Neural crest cell (in vitro differentiated cells): ENCODE results near the gene GPR32. TPM values are rescaled to one million over a fixed set of nuclear protein-coding genes. Genes with fewer than 3 reads are reported as not detected.
A peak's percentile ranks its signal among the peaks of the same experiment; 100 is the strongest.

Experiments used
- DNase-seq: peaks from one replicate; pipeline ENCODE4 v3.0.0; 2021; ENCODE audit warnings: low read depth, mixed read lengths, low spot score
- H3K27ac Mint-ChIP-seq: one replicate; pipeline ENCODE4 v1.8.0; 2021; ENCODE audit warnings: mild to moderate bottlenecking, mixed read lengths; ENCODE audit not compliant: unreplicated experiment
- H3K27me3 Mint-ChIP-seq: 2 replicates; pipeline ENCODE4 v1.8.0; 2021; ENCODE audit warnings: low read depth, mild to moderate bottlenecking, mixed read lengths
- H3K36me3 Mint-ChIP-seq: 2 replicates; pipeline ENCODE4 v1.8.0; 2021; ENCODE audit warnings: low read depth, mild to moderate bottlenecking, mixed read lengths
- H3K4me1 Mint-ChIP-seq: 2 replicates; pipeline ENCODE4 v1.8.0; 2021; ENCODE audit warnings: mixed read lengths
- H3K4me3 Mint-ChIP-seq: one replicate; pipeline ENCODE4 v1.8.0; 2021; ENCODE audit warnings: mild to moderate bottlenecking, mixed read lengths
- H3K9me3 Mint-ChIP-seq: 2 replicates; pipeline ENCODE4 v1.8.0; 2021; ENCODE audit warnings: mixed read lengths
- total RNA-seq: library from RNA; stranded (reverse); gene quantifications from 2 replicates; pipeline ENCODE4 v1.2.1, GENCODE V29; 2021
- TF ChIP-seq, protein P1 (sequence below): fragments of 200-600 bp; sonication (generic); conservative IDR thresholded peaks from 2 replicates; pipeline ENCODE4 v1.5.0; 2021; ENCODE audit warnings: antibody characterized with exemption, mild to moderate bottlenecking

The GPR32 gene
- total RNA-seq, 1 donor from 2014 or later = not detected

DNA sequence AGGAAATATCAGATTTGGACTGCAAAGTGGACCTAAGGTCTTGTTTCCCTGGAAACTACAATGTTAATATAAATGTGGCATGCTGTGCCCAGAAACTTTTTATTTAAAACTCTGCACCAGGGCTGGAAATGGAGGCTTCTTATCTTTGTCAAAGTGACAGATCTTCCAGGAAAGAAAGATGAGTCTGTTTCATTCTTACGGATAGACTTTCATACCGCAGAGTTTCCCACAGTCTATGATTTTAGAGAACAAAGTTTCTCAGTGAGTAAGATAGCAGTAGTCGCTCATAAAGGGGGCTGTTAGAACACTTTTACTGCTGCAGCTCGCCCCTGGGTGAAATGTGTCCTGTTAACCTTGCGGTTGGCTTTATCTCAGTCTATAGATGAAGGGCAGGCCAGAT lies 40.4 kb upstream of the GPR32 start:
- TF ChIP-seq, protein P1, sequence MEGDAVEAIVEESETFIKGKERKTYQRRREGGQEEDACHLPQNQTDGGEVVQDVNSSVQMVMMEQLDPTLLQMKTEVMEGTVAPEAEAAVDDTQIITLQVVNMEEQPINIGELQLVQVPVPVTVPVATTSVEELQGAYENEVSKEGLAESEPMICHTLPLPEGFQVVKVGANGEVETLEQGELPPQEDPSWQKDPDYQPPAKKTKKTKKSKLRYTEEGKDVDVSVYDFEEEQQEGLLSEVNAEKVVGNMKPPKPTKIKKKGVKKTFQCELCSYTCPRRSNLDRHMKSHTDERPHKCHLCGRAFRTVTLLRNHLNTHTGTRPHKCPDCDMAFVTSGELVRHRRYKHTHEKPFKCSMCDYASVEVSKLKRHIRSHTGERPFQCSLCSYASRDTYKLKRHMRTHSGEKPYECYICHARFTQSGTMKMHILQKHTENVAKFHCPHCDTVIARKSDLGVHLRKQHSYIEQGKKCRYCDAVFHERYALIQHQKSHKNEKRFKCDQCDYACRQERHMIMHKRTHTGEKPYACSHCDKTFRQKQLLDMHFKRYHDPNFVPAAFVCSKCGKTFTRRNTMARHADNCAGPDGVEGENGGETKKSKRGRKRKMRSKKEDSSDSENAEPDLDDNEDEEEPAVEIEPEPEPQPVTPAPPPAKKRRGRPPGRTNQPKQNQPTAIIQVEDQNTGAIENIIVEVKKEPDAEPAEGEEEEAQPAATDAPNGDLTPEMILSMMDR = no peak
- no peaks in the 10 kb centered on the region for H3K36me3 Mint-ChIP-seq
- peaks cover 2% of the 10 kb centered on the region for H3K9me3 Mint-ChIP-seq
- H3K27ac Mint-ChIP-seq = no peak overlapping the region
- H3K4me3 Mint-ChIP-seq = peak overlapping the region; percentile 63
- H3K27me3 Mint-ChIP-seq = peaks cover 23% of the 10 kb centered on the region
- DNase-seq = no peak
- H3K4me1 Mint-ChIP-seq = peaks cover 25% of the 10 kb centered on the region

- no peak overlapping the region for H3K4me3 Mint-ChIP-seq
- H3K27ac Mint-ChIP-seq = no peak overlapping the region
- no peaks in the 10 kb centered on the region for H3K36me3 Mint-ChIP-seq
- peaks cover 72% of the 10 kb centered on the region for H3K27me3 Mint-ChIP-seq
- DNase-seq = no peak
- TF ChIP-seq, protein P1 = no peak
- peaks cover 4% of the 10 kb centered on the region for H3K4me1 Mint-ChIP-seq
- no peaks in the 10 kb centered on the region for H3K9me3 Mint-ChIP-seq
Measured at GRCh38 chr19:50735869-50736268, 34.4 kb upstream of the GPR32 start.

DNA sequence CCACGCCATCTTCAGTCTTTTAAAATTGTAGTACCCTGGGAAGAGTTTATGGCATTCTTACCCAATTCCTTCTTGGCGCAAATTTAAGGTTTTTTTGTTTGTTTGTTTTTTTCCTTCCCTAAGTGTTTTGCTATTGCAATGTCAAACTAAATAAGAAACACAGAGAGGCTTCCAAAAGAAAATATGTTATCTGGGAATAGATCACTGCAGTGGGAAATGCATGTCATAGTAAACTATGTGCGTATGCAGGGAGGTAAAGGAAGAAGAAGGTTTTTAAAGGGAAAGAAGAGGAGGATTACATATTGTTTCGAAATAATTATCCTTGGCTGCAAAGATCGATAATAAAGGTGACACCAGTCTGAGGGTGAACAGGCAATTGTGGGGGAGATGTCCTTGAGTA lies 33.9 kb upstream of the GPR32 start:
- Mint-ChIP-seq H3K27me3 (peaks cover 71% of the 10 kb centered on the region), H3K4me3 (no peak overlapping the region), H3K4me1 (peaks cover 4% of the 10 kb centered on the region), H3K36me3 (no peaks in the 10 kb centered on the region), H3K27ac (no peak overlapping the region), H3K9me3 (no peaks in the 10 kb centered on the region)
- no peak for DNase-seq
- TF ChIP-seq, protein P1 = no peak

GRCh38 chr19:50739132-50739913 lies 30.9 kb upstream of the GPR32 start:
- H3K4me3 Mint-ChIP-seq = no peak overlapping the region
- H3K27ac Mint-ChIP-seq = peak overlapping the region; percentile 44
- H3K4me1 Mint-ChIP-seq = peaks cover 4% of the 10 kb centered on the region
- no peaks in the 10 kb centered on the region for H3K36me3 Mint-ChIP-seq
- DNase-seq = no peak
- H3K27me3 Mint-ChIP-seq = peaks cover 68% of the 10 kb centered on the region
- no peaks in the 10 kb centered on the region for H3K9me3 Mint-ChIP-seq
- TF ChIP-seq, protein P1 = no peak

- no peak overlapping the region for H3K27ac Mint-ChIP-seq
- peaks cover 4% of the 10 kb centered on the region for H3K4me1 Mint-ChIP-seq
- H3K4me3 Mint-ChIP-seq = no peak overlapping the region
- DNase-seq = no peak
- TF ChIP-seq, protein P1 = no peak
- peaks cover 66% of the 10 kb centered on the region for H3K27me3 Mint-ChIP-seq
- H3K36me3 Mint-ChIP-seq = no peaks in the 10 kb centered on the region
- H3K9me3 Mint-ChIP-seq = no peaks in the 10 kb centered on the region
Measured at GRCh38 chr19:50739914-50740426, 30.3 kb upstream of the GPR32 start.
